CD4-positive, alpha-beta T cell treated with Interleukin-4 for 1 hour (primary cell): ENCODE measurements around the gene MTHFS.
A peak's percentile ranks its signal among the peaks of the same experiment; 100 is the strongest.

Experiments used
- DNase-seq, 2 donors: peaks; one replicate each; pipeline ENCODE4 v3.0.0-alpha.2; 2020 to 2022

The MTHFS gene

DNA sequence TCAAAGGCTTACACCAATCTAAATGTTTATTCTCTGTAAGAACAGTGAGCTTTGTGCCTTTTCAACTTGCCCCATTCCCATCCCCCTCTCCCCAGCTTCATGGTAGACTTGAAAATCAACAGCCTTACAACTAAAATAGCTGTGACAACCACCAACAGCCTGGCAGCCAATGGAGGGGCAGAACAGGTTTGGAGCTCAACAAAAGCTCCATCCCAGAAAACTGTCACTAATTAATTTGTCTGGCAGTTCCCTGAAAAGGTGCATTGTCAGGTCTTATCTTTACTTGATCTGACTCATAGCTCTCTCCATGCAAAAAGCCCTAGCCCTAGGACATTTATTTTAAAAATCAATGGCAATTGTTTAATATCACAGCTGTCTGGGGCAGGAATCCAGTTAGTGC lies 22.6 kb downstream of the MTHFS start:
- DNase-seq = no peak

DNA sequence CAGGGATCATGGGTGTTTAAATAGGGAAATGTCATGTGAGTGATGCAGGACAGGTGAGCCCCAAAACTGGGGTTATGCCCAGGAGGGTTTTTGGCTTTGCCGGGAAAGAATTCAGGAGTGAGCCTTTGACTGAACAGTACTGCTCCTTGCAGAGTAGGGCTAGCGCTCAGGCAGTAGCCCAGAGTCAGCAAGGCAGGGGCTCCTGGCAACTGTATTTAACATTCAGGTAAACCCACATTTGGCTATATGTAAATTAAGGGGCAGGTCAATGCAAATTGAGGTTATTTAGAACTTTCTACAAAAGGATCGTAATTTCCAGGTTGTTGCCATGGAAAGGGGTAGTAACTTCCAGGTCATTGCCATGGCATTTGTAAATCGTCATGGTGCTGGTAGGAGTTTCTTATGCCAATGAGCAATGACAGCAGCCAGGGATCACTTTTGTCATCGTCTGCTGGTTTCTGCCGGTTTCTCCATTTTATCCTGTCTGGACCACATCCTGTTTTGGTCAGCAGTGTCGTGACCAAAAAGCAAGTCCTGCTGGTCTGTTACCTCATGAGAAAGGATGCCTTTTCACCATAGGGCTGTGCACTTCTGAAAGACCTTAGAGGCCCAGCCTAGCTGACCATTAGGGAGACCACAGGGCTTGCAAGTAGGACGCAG lies 24.3 kb downstream of the MTHFS start:
- peak; percentile 56 to 63 for DNase-seq

DNA sequence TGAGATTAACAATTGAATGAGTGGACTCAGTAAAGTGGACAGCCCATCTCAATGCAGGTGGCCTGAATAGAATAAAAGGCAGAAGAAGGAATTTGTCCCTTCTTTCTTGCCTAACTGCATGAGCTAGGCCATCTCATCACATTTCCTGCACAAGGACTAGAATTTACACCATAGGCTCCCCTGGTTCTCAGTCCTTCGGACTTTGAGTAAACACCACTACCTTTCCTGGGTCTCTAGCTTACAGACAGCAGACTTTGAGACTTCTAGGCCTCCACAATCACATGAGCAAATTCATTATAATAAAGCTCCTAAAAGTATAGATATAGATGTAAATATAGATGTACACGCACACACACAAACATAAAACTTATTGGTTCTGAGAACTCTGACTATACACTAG lies 28.3 kb downstream of the MTHFS start:
- no peak for DNase-seq

DNA sequence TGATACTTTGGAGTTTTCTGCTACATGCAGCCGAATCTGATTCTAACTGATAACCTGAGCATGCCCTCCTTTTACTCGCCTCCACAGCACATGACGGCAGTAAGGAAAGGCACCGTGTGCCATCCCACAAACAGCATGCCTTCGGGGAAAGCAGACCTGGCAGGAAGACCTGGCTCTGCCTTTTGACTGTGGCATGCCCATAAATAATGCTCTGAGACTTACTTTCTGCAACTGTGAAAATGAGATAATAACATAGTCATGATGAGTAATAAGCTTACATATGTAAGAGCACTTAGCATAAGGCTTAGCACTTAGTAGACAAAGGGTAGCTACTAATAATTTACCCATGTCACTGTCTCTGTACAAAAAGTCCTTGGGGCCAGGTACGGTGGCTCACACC lies 32.9 kb downstream of the MTHFS start:
- no peak for DNase-seq

DNA sequence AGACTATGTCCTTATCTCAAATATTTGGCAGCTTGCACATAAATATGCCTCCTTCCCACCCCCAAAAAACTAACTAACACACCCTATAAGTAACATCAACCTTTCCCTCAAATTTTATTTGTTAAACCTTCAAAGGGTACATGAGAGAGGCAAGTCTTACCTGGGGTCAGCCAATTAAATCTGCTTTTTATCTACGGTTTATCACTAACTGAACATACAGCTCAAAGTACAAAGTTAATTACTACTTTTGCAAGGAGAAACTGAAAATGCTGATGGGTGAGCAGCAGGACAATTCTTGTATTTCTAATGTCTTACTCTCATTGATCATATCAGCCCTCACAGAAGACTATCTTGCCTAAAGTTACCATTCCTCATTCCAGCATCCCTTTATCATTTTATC lies 34.6 kb downstream of the MTHFS start:
- DNase-seq = no peak

DNA sequence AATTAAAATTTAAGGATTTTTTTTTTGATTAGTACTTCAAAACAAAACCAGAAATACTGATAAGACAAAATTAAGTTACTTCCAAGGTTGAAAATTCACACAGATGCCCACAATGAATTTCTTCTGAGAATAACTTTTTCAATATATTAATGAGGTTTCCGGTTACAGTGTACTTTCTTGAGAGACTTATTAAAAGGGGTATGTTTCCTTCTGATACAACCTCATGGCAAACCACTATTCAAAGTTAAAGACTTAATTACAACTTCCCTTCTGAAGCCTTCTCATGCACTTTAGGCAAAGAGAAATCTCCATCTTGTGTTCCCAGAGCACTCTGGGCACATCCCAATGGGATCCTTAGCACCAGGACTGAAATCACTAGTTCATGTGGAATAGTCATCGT lies 36.2 kb downstream of the MTHFS start:
- no peak for DNase-seq

DNA sequence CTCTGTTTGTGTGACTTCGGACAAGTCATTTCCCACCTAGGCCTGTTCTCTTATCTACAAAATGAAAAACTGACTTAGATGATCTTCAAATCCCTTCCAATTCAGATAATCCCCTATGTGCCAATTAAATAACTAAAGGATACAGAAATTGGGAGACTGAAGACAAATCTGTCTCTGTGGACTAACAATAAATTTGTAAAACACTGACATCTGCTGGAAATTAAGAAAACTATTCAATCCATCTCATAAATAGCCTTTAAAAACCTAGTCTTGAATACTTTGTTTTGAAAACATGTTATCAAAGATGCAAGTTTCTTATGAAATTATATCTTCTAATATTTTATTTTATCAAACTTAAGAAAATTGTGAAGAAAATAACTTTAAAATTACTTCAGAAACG lies 38.3 kb downstream of the MTHFS start:
- DNase-seq = no peak

DNA sequence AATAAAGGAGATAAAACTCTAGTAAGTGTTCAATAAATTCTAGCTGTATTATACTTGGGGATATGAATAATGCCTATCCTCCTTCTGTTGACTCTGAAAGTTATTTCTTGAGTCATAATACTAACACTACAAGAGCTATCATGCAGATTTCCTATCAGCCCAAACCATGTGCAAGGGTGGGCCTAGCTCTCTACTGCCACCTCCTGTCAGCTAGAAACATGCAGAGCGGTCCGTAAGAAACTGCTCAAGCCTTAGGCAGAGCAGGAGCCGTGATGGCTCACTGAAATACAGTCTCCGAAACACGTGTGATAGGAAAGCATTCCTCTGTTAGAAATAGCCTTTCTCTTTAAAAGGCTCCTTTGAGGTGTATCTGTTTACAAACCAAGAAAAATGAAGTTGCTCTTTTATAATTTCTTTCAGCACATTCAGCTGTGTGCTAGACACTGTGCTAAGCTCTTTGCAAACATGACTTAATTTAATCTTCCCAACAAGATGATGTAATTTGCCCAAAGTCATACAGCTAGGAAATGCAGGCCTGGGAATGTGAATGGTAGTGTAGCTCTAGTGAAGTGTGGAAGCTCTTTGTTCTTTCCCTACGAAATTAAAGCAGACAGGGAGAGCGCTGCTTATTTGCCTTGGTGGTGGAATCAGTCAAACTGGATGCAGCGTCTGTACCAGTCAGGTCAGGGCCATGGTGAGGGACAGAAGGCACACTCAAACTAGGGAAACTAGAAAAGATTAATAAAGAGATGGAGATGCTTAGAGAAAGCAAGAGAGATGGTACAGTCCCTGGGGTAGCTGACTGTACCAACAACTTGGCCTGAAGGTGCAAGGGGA lies 43.1 kb downstream of the MTHFS start:
- peak; percentile 57 to 66 for DNase-seq

DNA sequence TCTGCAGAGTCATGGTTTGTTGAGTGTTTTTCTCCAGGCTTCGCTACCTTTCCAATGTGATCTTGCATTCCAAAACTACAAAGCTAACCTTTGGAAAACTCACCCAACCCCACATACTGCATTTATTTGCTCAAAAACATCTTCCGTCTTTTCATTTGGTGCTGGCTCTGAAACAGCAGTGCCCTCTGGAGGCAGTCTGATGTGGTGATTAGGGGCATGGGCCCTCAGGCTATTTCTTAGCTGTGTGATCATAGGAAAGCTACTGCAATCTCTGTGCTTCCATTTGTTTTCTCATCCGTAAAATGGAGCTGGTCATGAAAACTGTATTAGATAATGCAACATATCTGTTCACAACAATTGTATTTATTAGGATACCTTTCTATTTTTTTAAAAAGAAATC lies 47.0 kb downstream of the MTHFS start:
- DNase-seq = peak in 1 of 2 donors; percentile 12

DNA sequence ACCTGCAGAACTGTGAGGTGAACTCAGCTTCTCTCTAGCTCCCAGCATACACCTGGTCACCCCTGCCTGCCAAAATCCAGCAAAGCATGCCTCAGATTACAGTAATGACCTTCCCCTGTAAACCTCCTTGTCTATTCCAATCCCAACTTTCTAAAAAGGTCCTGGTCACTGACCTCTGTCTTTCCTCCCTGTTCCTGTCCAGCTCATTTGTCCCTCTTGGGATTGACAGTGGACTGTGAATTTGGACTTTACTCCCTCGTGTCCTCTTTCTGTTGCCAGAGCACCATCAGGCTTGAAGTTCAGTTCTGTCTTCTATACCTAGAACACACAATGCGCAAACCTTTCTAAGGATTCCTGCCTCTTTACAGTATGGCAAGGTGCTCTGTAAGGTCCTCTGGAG lies 50.3 kb downstream of the MTHFS start:
- no peak for DNase-seq

DNA sequence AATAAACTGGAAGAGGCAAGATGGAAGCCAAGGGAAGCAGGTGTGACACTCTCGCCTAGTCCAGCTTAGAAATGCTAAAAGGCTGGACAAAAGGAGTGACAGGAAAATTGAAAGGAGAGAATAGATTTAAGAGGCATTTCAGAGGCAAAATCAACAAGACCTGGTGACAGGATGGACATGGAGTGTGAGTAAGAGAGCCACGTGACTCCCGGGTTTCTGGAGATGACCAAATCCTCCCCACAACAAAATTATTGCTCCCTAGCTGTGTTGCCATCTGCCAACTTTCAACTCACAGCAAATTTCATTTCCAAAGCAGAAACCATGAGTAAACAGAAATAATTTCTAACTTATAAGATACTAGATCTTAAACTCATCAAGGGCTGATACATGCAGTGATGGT lies 52.6 kb downstream of the MTHFS start:
- DNase-seq = no peak

DNA sequence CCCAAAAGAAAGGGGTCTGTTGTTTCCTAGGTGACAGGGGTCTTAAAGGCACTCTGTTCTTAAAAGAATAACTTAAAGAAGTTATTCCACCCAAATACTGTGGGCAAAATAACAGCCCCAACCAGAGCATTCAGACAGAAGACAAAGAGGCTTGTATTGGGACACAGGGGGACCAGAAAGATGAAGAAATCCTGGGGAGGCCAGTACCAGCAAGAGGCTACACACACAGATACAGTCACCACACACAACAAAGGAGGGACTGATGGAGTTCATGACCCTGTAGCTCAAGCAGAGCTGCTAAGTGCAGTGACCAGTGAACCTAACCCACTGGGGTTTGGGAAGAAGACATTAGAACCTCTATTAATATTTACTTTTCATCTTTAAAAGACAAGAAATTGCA lies 59.0 kb downstream of the MTHFS start:
- no peak for DNase-seq

DNA sequence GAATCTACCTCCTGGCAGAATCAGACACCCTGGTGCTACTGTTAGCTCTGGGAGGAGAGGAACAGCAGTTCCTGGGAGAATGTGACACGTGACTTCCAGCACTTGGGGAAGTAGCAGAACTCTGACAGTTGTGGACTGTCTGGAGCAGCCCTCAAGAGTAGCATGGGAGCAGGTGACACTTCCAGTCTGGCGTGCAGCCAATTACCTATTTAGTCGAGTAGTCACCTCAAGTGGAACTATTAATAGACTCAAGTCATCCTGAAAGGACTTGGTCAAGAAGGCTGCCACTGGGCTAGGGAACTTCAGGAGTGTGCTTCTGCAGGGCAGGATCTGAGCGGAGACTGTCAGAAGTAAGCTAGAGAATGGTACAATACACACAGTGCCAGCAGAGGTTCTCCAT lies 62.3 kb downstream of the MTHFS start:
- DNase-seq = no peak

DNA sequence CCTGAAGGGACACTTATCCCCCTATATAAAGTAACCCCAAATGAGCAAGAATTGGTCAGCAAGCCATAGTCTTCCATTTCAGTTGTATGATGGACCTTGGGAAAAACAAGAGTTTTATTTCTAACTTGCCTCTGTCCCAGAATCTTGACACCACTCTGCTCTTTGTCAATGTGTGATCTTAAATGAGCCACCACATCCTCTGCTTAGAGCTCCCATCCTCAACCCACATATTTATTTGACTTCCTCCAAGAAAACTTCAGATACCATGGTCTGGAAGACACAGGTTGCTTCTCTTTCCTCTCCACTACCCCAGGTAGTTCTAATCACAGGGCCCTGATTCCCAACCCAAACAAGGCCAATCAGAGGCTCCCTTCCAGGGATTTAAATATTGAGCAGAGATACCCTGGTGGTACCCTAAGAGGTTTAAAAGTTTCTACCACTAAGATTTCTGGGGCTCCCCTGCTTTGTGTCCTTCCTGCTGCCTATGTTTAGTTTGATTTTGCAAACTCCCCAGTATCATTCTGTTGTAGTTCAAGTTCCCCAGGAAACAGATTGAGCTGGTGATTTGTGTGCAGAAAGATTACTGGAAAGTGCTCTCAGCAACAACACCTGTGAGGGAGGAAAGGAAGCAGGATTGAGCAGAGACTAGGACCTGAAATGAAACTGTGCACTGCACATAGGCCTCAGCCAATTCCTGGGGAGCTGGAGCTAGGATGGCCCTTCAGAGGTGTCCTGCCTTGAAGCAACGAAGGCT lies 64.3 kb downstream of the MTHFS start:
- no peak for DNase-seq

DNA sequence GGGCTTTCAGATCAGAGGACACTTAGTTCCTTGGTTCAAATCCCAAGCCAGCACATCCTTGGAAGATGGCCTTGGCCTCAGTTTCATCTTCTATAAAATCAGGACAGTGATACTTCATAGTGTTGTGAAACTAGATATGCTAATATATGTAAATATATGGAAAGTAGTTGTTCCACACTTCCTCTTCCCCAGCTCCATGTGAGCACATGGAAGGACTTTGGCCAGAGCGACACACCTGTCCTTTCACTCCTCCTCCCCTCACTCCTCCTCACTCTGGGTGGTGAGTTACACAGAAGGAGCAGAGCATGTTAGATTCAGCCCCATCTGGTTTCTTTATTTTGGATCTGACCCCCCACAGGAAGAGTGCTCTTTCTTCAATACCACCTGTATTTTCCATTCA lies 65.2 kb downstream of the MTHFS start:
- no peak for DNase-seq

DNA sequence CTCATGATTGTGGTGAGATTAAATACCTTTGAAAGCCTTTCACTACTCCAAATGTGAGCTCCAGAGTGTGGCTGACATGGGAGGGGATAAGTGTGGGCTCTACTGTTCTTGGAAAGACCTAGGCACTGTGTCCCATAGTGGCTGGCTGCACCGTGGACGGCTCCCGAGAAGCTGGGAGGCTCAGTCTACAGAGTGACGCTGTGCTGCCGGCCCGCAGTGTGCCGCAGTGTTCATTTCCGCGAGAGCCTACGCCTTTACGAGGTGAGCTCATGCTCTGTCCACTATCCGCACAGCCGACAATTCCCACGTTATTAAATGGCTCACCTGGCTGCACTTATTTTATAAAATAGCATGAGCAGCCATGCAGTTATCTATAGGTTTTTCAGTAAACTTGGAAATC lies 66.9 kb downstream of the MTHFS start:
- DNase-seq = no peak

DNA sequence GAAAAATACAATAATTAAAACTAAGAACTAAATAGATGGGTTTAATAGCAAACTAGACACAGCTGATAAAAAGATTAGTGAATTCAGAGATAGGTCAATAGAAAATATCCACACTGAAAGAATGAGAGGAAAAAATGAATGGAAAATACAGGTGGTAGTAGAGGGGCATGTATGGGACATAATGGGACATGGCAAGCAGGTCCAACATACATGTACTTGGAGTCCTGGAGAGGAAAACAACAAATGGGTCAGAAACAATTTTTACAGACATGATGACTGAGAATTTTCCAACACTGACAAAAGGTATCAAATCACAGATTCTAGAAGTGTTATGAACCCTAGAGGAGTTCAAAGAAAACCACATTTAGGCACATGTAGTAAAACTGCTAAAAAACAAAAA lies 68.4 kb downstream of the MTHFS start:
- no peak for DNase-seq

DNA sequence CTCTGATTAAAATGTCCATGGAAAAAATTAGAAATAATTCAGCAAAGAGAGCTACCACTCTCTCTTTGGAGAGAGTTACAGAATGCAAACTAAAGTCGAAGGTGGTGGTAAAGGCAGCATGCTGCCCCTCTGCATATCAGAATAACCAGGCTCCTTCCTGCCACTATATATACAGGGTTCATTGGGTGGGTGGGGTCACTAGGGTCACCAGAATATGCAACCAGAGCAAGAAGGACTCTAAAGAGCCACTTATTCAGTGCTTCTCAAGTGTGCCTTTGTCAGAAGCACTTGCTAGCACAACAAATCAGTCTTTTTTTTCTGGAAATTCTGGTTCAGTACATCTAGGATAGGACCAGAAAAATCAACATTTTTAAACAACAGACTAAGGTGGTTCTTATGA lies 70.0 kb downstream of the MTHFS start:
- no peak for DNase-seq

DNA sequence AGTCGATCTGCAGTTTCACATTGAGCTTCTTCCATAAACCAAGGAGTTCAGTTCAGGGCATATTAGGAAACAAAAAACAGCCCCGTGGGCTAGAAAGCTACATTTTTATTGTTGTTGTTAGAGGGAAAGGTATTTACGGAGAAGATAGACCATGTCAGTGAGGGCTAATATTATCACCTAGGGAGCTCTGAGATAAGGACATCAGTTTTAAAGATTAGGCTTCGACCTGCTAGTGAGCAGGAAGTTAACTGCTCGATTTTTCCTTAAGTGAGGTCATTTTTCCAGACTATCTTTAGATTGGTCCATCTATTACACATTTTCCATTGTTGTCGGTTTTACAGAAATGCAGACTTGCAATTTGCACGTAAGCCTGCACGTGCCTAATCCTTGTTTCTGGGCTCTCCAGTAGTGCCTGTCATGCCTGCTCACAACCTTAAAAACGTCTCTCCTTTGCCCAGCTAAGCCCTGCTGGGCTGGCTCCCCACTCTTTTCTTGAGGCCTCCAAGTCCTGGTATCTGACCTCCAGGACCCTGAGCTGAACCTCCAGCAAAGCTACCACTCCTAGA lies 72.6 kb downstream of the MTHFS start:
- no peak for DNase-seq

DNA sequence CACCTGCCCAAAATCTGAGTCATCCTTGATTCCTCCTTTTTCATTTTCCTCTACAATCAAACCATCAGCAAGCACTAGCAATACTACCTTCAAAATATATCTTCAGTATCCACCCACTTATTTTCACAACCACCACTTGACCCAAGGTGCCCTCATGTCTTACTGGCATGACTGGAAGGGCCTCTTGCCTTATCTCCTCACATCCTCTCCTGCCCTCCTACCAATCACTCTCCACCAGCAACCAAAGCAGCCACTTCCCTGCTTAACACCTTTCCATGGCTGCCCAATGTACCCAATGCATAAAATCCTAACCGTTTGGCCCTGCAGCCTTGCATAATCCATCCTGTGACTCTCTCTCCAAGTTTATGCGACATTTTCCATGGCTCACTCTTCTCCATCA lies 76.0 kb downstream of the MTHFS start:
- DNase-seq = no peak

DNA sequence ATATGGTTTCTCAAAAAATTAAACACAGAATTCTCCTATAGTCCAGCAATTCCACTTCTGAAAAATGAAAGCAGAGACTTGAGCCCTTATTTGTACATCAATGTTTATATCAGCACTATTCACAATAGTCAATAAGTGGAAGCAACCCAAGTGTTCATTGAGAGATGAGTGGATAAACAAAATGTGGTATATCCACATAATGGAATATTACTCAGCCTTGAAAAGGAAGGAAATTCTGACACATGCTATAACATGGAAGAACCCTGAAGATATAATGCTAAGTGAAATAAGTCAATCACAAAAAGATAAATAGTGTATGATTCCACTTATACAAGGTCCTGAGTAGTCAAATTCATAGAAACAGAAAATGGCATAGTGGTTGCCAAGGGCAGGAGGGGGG lies 76.6 kb downstream of the MTHFS start:
- no peak for DNase-seq

DNA sequence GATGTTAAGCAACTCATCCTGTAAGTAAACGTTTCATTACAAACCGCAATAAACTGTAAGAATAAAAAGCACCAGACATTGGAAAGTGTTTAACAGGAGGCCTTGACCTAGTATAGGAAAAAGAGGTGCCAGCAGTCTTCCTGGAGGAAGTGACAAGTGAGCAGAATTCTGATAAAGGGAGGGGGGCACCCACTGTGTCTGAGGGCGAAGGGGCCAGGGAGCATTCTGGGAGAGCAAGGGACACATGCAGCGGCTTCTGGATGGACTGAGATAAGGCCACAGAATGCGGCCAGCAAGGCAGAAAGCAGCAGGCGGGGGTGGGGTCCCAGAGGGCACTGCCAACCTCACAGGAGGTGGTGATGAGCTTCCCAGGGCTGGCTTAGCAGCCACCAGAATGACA lies 80.2 kb downstream of the MTHFS start:
- DNase-seq = no peak

DNA sequence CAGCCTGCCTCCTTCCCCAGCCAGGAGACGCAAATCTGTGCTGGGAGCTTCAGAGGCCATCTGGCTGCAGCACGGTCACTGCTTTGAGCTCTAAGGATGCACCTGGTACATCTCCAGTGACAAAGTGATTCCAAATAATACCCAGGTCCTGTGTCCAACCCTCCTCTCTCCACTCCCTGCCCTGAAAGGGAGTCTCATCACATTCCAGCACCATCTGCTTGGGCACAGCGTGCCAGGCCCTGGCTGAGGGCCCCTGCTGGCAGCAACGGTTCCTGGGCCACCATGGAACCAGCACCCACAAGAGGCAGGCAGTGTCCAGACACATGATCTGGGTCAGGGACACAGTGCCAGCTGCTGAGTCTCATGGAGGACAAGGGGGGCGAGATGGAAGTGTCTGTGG lies 81.3 kb downstream of the MTHFS start:
- DNase-seq = no peak

DNA sequence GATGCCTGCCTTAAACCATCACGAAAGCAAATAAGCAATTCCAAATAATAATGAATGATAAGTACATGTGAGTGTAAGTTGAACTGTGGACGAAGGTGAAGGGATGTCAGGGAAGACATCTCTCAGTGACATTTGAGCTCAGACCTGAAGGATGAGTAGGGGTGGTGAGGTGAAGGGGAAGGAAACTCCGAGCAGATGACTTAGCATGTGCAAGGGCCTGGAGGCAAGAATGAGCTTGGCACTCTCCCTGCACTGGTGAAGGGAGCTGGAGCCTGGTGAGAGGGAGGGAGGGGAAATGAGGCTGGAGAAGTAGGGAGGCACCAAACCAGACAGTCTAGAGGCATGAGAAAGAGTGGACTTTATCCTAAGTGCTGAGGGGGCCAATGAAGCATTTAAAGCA lies 84.3 kb downstream of the MTHFS start:
- DNase-seq = no peak
